Panc1 (cell line): ENCODE data around the gene GORASP2. TPM values are rescaled to one million over a fixed set of nuclear protein-coding genes. Genes with fewer than 3 reads are reported as not detected.

ENCODE experiments used
- ATAC-seq: fragments of 200-7000 bp; cut with Tn5 transposase; 2 replicates; pipeline ENCODE4 v1.9.1; 2020; ENCODE audit warnings: mild to moderate bottlenecking, moderate library complexity
- BruUV-seq: library from RNA; stranded (reverse); fragments of 400-500 nt; replicated peaks from 2 replicates; lab custom pipeline; 2021; lab: Mats Ljungman, UMichigan
- CTCF ChIA-PET: fragments of 300-600 bp; sonication (Branson Sonifier 250); formaldehyde crosslinking; loops from one replicate; lab custom pipeline; 2022; ENCODE audit warnings: antibody characterized with exemption; lab: Charles Lee
- POLR2A ChIA-PET: fragments of 300-600 bp; sonication (Branson Sonifier 250); formaldehyde crosslinking; loops from one replicate; lab custom pipeline; 2022; ENCODE audit warnings: antibody characterized with exemption; lab: Charles Lee
- DNase-seq: peaks from one replicate; pipeline ENCODE4 v3.0.0-alpha.2; 2010; ENCODE audit warnings: low read depth, low spot score
- H3K27ac ChIP-seq: 2 replicates; pipeline ENCODE4 v1.5.1; 2011; ENCODE audit warnings: mild to moderate bottlenecking, low read length, inconsistent platforms
- H3K27me3 ChIP-seq: fragments of 200-500 bp; sonication (Bioruptor generic); 2 replicates; pipeline ENCODE4 v1.6.0; 2014; ENCODE audit warnings: low read length, inconsistent platforms; ENCODE audit not compliant: control insufficient read depth, insufficient read depth
- H3K36me3 ChIP-seq: fragments of 200-500 bp; sonication (Bioruptor generic); 2 replicates; pipeline ENCODE4 v1.5.1; 2014; ENCODE audit warnings: inconsistent platforms, mild to moderate bottlenecking, low read length, moderate library complexity; ENCODE audit not compliant: control insufficient read depth, insufficient read depth
- H3K4me1 ChIP-seq: 2 replicates; pipeline ENCODE4 v1.5.1; 2011; ENCODE audit warnings: inconsistent platforms, mild to moderate bottlenecking, low read length, moderate library complexity; ENCODE audit not compliant: control insufficient read depth, insufficient read depth
- H3K4me3 ChIP-seq, 2 experiments: 2 replicates each; pipeline ENCODE4 v1.5.1; 2011 to 2012; ENCODE audit warnings: low read depth in 2 of 2, low read length in 2 of 2, mild to moderate bottlenecking in 2 of 2, inconsistent platforms in 1 of 2, moderate library complexity in 1 of 2
- H3K9me3 ChIP-seq: fragments of 200-500 bp; sonication (Bioruptor generic); 2 replicates; pipeline ENCODE4 v1.5.1; 2014; ENCODE audit warnings: low read depth, mild to moderate bottlenecking, inconsistent platforms, low read length, moderate library complexity; ENCODE audit not compliant: control insufficient read depth, insufficient read depth
- CTCF ChIP-seq: fragments of 450-650 bp; IDR thresholded peaks from 2 replicates; pipeline ENCODE4 v1.5.1; 2017; ENCODE audit warnings: mild to moderate bottlenecking
- POLR2AphosphoS5 ChIP-seq: IDR thresholded peaks from 2 replicates; pipeline ENCODE4 v1.6.1; 2012; ENCODE audit warnings: mild to moderate bottlenecking, low read depth, low read length, moderate library complexity
- REST ChIP-seq, 2 experiments: IDR thresholded peaks; 2 replicates each; pipeline ENCODE4 v1.6.1; 2011 to 2012; ENCODE audit warnings: low read depth in 2 of 2, control low read depth in 1 of 2, low read length in 1 of 2, mild to moderate bottlenecking in 1 of 2, moderate library complexity in 1 of 2; ENCODE audit not compliant: insufficient read depth in 1 of 2
- SIN3A ChIP-seq: IDR thresholded peaks from 2 replicates; pipeline ENCODE4 v1.6.1; 2012; ENCODE audit warnings: low read depth, mild to moderate bottlenecking, low read length, moderate library complexity, borderline replicate concordance; ENCODE audit not compliant: insufficient read depth
- TCF7L2 ChIP-seq: IDR thresholded peaks from 2 replicates; pipeline ENCODE4 v1.6.1; 2011; ENCODE audit warnings: mild to moderate bottlenecking, low read depth, low read length, inconsistent platforms
- in situ Hi-C: cut with HindIII; loops from 2 replicates; pipeline ENCODE4 v1.10.0; 2016; ENCODE audit warnings: low sequenced_read_pairs, low pct_unique_long_range_greater_than_20kb
- intact Hi-C: fragments of 100-400 bp; cut with micrococcal nuclease; formaldehyde crosslinking; loops from one replicate; pipeline ENCODE4 v1.10.0; 2022; ENCODE audit not compliant: unreplicated experiment
- total RNA-seq: library from RNA; stranded (reverse); gene quantifications from one replicate; pipeline ENCODE4 v1.2.1, GENCODE V29; 2021; ENCODE audit not compliant: unreplicated experiment

GORASP2 gene
- total RNA-seq, 1 experiment from 2014 or later: 62.5 TPM

- POLR2A ChIA-PET: no interaction called here
- H3K27me3 ChIP-seq: no peaks in the 10 kb centered on the region
- no peaks in the 10 kb centered on the region for H3K4me1 ChIP-seq
- TF ChIP-seq CTCF: no peak
- TF ChIP-seq TCF7L2: no peak
- TF ChIP-seq POLR2AphosphoS5: no peak
- intact Hi-C loops (no loop called here), in situ Hi-C loops (no loop called here)
- CTCF ChIA-PET: interaction anchor here (0.6 kb wide), 1 partner anchor 65 kb away, joined by 4 read pairs; no protein-coding TSS in a partner anchor
- DNase-seq (no peak), ATAC-seq (no peak)
- no peak overlapping the region for H3K27ac ChIP-seq
- no peak overlapping the region for H3K4me3 ChIP-seq
- peaks cover 23% of the 10 kb centered on the region for H3K36me3 ChIP-seq
- BruUV-seq: no TSS peak
- no peaks in the 10 kb centered on the region for H3K9me3 ChIP-seq
Measured at GRCh38 chr2:170996316-170996715, 67.3 kb downstream of the GORASP2 start.

- BruUV-seq: no TSS peak
- ChIA-PET POLR2A (no interaction called here), CTCF (no interaction called here)
Measured at GRCh38 chr2:170997893-170998597, 69.0 kb downstream of the GORASP2 start.

More at GRCh38 chr2:170997893-170998597, 69.0 kb downstream of the GORASP2 start:
- intact Hi-C loops (no loop called here), in situ Hi-C loops (no loop called here)
- ATAC-seq (no peak; the same call in 1 of the 2 replicates), DNase-seq (no peak)
- TF ChIP-seq CTCF: no peak
- no peak for TF ChIP-seq REST (IDR thresholded peaks at IDR 0.05; ENCODE audit: insufficient read depth in 1 of 2, low read depth in 2 of 2, low read length in 1 of 2)
- TF ChIP-seq SIN3A: no peak
- no peak for TF ChIP-seq POLR2AphosphoS5
- TF ChIP-seq TCF7L2: no peak
- no peak overlapping the region for H3K27ac ChIP-seq
- H3K9me3 ChIP-seq: no peaks in the 10 kb centered on the region
- peaks cover 16% of the 10 kb centered on the region for H3K36me3 ChIP-seq
- H3K27me3 ChIP-seq: no peaks in the 10 kb centered on the region
- H3K4me3 ChIP-seq: no peak overlapping the region
- no peaks in the 10 kb centered on the region for H3K4me1 ChIP-seq
